Adipocyte (in vitro differentiated cells): ENCODE data around the gene NLRP5.
A peak's percentile ranks its signal among the peaks of the same experiment; 100 is the strongest.
"Not testable (repeated sequence)": the region's sequence is repeated elsewhere in the genome, so short reads cannot be mapped to it uniquely, and the experiment has no call there.

ENCODE experiments used
- DNase-seq: peaks from one replicate; pipeline ENCODE4 v3.0.0-alpha.2; 2015; ENCODE audit warnings: low read depth
- H3K27me3 ChIP-seq: replicated peaks from 2 replicates; pipeline ENCODE4 v1.7.0; 2013; ENCODE audit warnings: mild to moderate bottlenecking, low read length, moderate library complexity; ENCODE audit not compliant: control insufficient read depth, insufficient read depth
- H3K36me3 ChIP-seq: 2 replicates; pipeline ENCODE4 v1.7.0; 2013; ENCODE audit warnings: low read length, mild to moderate bottlenecking, moderate library complexity; ENCODE audit not compliant: control insufficient read depth, insufficient read depth, severe bottlenecking
- H3K4me1 ChIP-seq: 2 replicates; pipeline ENCODE4 v1.7.0; 2013; ENCODE audit warnings: mild to moderate bottlenecking, low read length, moderate library complexity; ENCODE audit not compliant: control insufficient read depth, insufficient read depth
- H3K4me3 ChIP-seq: 2 replicates; pipeline ENCODE4 v1.7.0; 2013; ENCODE audit warnings: mild to moderate bottlenecking, low read length, moderate library complexity
- H3K9ac ChIP-seq: 2 replicates; pipeline ENCODE4 v1.7.0; 2013; ENCODE audit warnings: mild to moderate bottlenecking, low read length, moderate library complexity
- H3K9me3 ChIP-seq: 2 replicates; pipeline ENCODE4 v1.7.0; 2013; ENCODE audit warnings: mild to moderate bottlenecking, low read length, moderate library complexity; ENCODE audit not compliant: control insufficient read depth

Gene NLRP5

DNA sequence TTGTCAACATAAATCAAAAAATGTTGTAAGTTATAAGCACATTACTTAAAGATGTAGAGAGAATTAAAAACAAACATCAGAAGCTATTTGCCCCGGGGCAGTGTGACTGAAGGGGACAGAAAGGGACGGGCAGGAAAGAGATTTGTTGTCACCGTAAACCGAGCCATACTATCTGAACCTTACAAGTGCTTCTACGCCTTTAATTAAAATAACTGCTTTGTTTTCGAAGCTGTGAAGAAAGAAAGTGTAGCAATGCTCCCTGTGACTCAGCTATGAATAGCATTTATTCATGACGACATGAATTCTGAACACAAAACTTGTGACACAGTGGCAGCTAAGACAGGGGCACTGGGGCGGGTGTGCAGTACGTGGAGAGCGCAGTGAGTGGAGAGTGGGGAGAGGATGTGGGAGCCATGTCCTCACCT lies 104.5 kb downstream of the NLRP5 start:
- H3K9me3 ChIP-seq = no peaks in the 10 kb centered on the region
- peaks cover 30% of the 10 kb centered on the region for H3K36me3 ChIP-seq

GRCh38 chr19:56091751-56092546 lies 105.4 kb downstream of the NLRP5 start:
- Histone ChIP-seq H3K4me3 (no peak overlapping the region), H3K36me3 (peaks cover 30% of the 10 kb centered on the region), H3K9me3 (no peaks in the 10 kb centered on the region), H3K4me1 (peaks cover 15% of the 10 kb centered on the region), H3K9ac (no peak overlapping the region), H3K27me3 (no peaks in the 10 kb centered on the region)
- no peak for DNase-seq

More for the DNA sequence above, 104.5 kb downstream of the NLRP5 start:
- Histone ChIP-seq H3K4me1 (peaks cover 19% of the 10 kb centered on the region), H3K27me3 (no peaks in the 10 kb centered on the region), H3K9ac (peak overlapping the region; percentile 27), H3K4me3 (no peak overlapping the region)
- DNase-seq = peak; percentile 54

DNA sequence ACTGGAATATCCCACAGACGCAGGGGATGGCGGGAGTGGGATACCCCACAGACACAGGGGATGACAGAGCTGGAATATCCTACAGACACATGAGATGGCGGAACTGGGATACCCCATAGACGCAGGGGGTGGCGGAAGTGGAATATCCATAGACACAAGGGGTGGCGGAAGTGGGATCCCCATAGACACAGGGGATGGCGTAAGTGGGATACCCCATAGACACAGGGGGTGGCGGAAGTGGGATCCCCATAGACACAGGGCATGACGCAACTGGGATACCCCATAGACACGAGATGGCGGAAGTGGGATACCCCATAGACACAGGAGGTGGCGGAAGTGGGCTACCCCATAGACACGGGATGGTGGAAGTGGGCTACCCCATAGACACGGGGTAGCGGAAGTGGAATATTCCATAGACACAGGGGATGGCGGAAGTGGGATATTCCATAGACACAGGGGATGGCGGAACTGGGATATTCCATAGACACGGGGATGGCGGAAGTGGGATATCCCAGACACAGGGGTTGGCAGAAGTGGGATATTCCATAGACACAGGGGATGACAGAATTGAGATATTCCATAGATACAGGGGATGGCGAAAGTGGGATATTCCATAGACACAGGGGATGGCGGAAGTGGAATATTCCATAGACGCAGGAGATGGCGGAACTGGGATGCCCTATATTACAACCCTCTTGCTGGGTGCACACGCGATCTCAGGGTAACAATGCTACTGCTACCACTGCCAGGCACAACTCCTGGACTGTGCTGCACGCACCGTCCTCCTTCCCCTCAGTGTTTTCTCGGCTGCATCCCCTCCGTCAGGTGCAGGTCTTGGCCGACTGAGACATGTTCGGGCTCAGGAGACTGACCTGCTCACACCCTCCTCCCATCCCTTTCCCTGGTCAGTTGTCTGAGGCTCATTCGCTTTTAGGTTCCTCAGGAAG lies 106.4 kb downstream of the NLRP5 start:
- Histone ChIP-seq H3K9me3 (no peaks in the 10 kb centered on the region), H3K9ac (no peak overlapping the region), H3K36me3 (peaks cover 37% of the 10 kb centered on the region), H3K4me3 (no peak overlapping the region), H3K4me1 (peaks cover 15% of the 10 kb centered on the region), H3K27me3 (no peaks in the 10 kb centered on the region)
- no peak for DNase-seq

- Histone ChIP-seq H3K9ac (no peak overlapping the region), H3K27me3 (no peaks in the 10 kb centered on the region), H3K9me3 (no peaks in the 10 kb centered on the region), H3K36me3 (peaks cover 45% of the 10 kb centered on the region), H3K4me3 (no peak overlapping the region), H3K4me1 (peaks cover 15% of the 10 kb centered on the region)
- DNase-seq = no peak
These were observed 107.9 kb downstream of the NLRP5 start for GRCh38 chr19:56094449-56094848.

- Histone ChIP-seq H3K4me3 (no peak overlapping the region), H3K36me3 (peaks cover 51% of the 10 kb centered on the region), H3K4me1 (peaks cover 4% of the 10 kb centered on the region), H3K27me3 (no peaks in the 10 kb centered on the region), H3K9me3 (no peaks in the 10 kb centered on the region), H3K9ac (no peak overlapping the region)
- DNase-seq = no peak
These were observed 110.1 kb downstream of the NLRP5 start for GRCh38 chr19:56096665-56097064.

- H3K9ac ChIP-seq = no peak overlapping the region
- no peak for DNase-seq
- no peaks in the 10 kb centered on the region for H3K27me3 ChIP-seq
- H3K9me3 ChIP-seq = no peaks in the 10 kb centered on the region
- H3K4me3 ChIP-seq = no peak overlapping the region
- no peaks in the 10 kb centered on the region for H3K4me1 ChIP-seq
- H3K36me3 ChIP-seq = peaks cover 56% of the 10 kb centered on the region
These were observed 110.7 kb downstream of the NLRP5 start for GRCh38 chr19:56097306-56097705.

- no peak for DNase-seq
- Histone ChIP-seq H3K4me1 (no peaks in the 10 kb centered on the region), H3K27me3 (no peaks in the 10 kb centered on the region), H3K9me3 (no peaks in the 10 kb centered on the region), H3K36me3 (peaks cover 58% of the 10 kb centered on the region), H3K9ac (no peak overlapping the region), H3K4me3 (no peak overlapping the region)
These were observed 111.2 kb downstream of the NLRP5 start for GRCh38 chr19:56097776-56098175.

DNA sequence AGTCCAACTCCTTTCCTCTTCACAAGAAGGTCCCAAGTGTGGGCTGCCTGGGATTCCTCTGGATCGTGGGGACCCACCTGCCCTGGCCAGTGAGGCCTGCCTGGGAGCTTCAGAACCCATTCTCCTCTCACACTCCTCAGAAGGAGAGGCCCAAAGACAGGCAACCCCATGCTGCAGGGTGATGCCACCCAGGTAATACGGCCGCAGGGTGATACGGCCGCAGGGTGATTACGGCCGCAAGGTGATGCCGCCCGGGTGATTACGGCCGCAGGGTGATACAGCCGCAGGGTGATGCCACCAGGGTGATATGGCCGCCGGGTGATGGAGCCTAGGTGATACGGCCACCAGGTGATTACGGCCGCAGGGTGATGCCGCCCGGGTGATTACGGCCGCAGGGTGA lies 111.7 kb downstream of the NLRP5 start:
- not testable (repeated sequence) for DNase-seq, H3K27me3 ChIP-seq, H3K4me1 ChIP-seq, H3K9me3 ChIP-seq, H3K9ac ChIP-seq, H3K4me3 ChIP-seq
- peaks cover 56% of the 10 kb centered on the region for H3K36me3 ChIP-seq

GRCh38 chr19:56098731-56099568 lies 112.4 kb downstream of the NLRP5 start:
- no peaks in the 10 kb centered on the region for H3K9me3 ChIP-seq
- DNase-seq = no peak
- H3K36me3 ChIP-seq = peaks cover 50% of the 10 kb centered on the region
- no peaks in the 10 kb centered on the region for H3K27me3 ChIP-seq
- H3K4me3 ChIP-seq = no peak overlapping the region
- no peak overlapping the region for H3K9ac ChIP-seq
- no peaks in the 10 kb centered on the region for H3K4me1 ChIP-seq

DNA sequence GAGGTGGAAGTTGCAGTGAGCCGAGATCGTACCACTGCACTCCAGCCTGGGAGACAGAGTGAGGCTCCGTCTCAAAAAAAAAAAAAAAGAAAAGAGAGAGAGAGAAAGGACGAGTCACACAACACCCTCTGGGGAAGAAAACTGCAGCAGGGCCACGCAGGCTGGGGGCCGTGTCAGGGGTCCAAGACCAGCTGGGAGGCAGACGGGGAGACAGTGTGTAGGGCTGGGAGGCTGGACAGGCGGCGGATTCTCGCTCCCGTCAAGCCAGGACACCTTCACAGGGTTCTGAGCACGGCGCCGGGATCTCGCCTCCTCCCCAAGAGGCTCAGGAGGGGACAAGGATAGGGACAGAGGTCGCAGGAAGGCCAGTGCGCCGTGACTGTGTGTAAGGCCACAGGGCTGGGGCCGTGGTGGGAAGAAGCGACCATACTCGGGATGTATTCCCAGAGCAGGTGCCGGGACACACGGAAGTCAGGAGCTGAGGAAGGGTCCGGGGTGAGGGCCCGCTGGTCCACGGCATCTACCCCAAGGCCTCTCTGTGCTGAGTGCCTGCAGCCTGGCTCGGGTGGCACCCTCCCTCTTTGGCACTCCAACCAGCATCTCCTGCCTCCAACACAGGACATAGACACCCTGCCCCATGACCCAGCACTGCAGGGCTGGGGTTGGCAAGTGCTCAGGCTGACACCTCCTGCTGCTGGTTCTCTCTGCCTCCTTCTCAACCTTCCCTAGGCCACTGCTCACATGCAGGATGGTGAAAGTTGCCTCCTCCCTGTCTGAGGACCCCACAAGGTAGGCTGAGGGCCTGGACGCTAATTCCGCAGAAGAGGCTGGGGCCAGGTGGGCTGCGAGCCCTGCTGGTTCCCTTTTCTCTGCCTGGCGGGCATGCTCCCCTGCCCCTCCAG lies 113.3 kb downstream of the NLRP5 start:
- Histone ChIP-seq H3K4me1 (no peaks in the 10 kb centered on the region), H3K36me3 (peaks cover 50% of the 10 kb centered on the region), H3K9ac (no peak overlapping the region), H3K9me3 (no peaks in the 10 kb centered on the region), H3K27me3 (no peaks in the 10 kb centered on the region), H3K4me3 (no peak overlapping the region)
- DNase-seq = no peak
